ENCODE measurements around the gene NEK9. TPM values are rescaled to one million over a fixed set of nuclear protein-coding genes. Genes with fewer than 3 reads are reported as not detected.

Gene NEK9
- total and polyA plus RNA-seq, 9 of the 15 experiments (the other 6 are each of a cell fraction or from before 2014, with no cell fraction given): 2.8 to 39.6 (median 19.8) TPM

GRCh38 chr14:75063491-75064204 lies 63.2 kb downstream of the NEK9 start, which contains the start of gene ACYP1 (continued):
- peak in 1 of 2 experiments; percentile 62; a peak in 2 of 4 replicates for TF ChIP-seq HDAC1 (IDR thresholded peaks at IDR 0.05)
- TF ChIP-seq ZNF134 (CRISPR knock-in tag; conservative IDR thresholded peaks at IDR 0.05): no peak
- no peak for TF ChIP-seq THAP7 (CRISPR knock-in tag; IDR thresholded peaks at IDR 0.05)
- no peak for TF ChIP-seq HES1 (IDR thresholded peaks at IDR 0.05; ENCODE audit: low read depth)
- peak; percentile 94 for TF ChIP-seq MBD2 (IDR thresholded peaks at IDR 0.05; ENCODE audit: borderline replicate concordance, low read depth)
- no peak for TF ChIP-seq ZBTB17 (CRISPR knock-in tag; IDR thresholded peaks at IDR 0.05)
- no peak for TF ChIP-seq MCM5 (IDR thresholded peaks at IDR 0.05; ENCODE audit: low read depth)
- TF ChIP-seq E2F5 (CRISPR knock-in tag; IDR thresholded peaks at IDR 0.05): no peak
- TF ChIP-seq ZBTB26 (CRISPR knock-in tag; IDR thresholded peaks at IDR 0.05): no peak
- no peak for TF ChIP-seq NCOA4 (IDR thresholded peaks at IDR 0.05; ENCODE audit: partially characterized antibody)
- TF ChIP-seq SREBF2 (CRISPR knock-in tag; IDR thresholded peaks at IDR 0.05): no peak
- no peak for TF ChIP-seq TAF7 (tag; IDR thresholded peaks at IDR 0.05)
- TF ChIP-seq CTCF (IDR thresholded peaks at IDR 0.05 in 2 of 3, conservative IDR thresholded peaks at IDR 0.05 in 1 of 3; ENCODE audit: insufficient read depth in 2 of 3, low read depth in 1 of 3, low read length in 3 of 3): no peak
- TF ChIP-seq POLR2A (conservative IDR thresholded peaks at IDR 0.05): peak; percentile 75
- TF ChIP-seq RBFOX2 (IDR thresholded peaks at IDR 0.05; ENCODE audit: low read depth, low read length): peak; percentile 72
- TF ChIP-seq FOXO4 (CRISPR knock-in tag; IDR thresholded peaks at IDR 0.05): no peak
- TF ChIP-seq ZNF277 (CRISPR knock-in tag; IDR thresholded peaks at IDR 0.05; ENCODE audit: borderline replicate concordance): no peak
- no peak for TF ChIP-seq ADNP (tag; IDR thresholded peaks at IDR 0.05)
- TF ChIP-seq MXI1 (IDR thresholded peaks at IDR 0.05; ENCODE audit: low read depth, low read length): 0 out of 2 replicates have a peak, but pooled peaks have one; percentile 14
- TF ChIP-seq LARP7 (IDR thresholded peaks at IDR 0.05): no peak
- no peak for TF ChIP-seq GATAD2A (IDR thresholded peaks at IDR 0.05)
- TF ChIP-seq POLR2B (IDR thresholded peaks at IDR 0.05; ENCODE audit: low read depth, partially characterized antibody): peak; percentile 53
